Thoracic aorta (tissue), 2 donors: ENCODE data around the gene AFDN. TPM values are rescaled to one million over a fixed set of nuclear protein-coding genes. Genes with fewer than 3 reads are reported as not detected.

Source experiments
- ATAC-seq: fragments of 150-250 bp; one replicate; pipeline ENCODE4 v1.8.0; 2017; ENCODE audit warnings: low read depth; ENCODE audit not compliant: insufficient number of reproducible peaks, low FRiP score
- DNase-seq: peaks from one replicate; pipeline ENCODE4 v3.0.0-alpha.2; 2020; ENCODE audit warnings: low spot score
- H3K27ac ChIP-seq, 2 donors: fragments of 200-600 bp; sonication (generic); 1 replicate in 1 of 2; 2 replicates in 1 of 2; pipeline ENCODE4 v1.5.1; 2016; ENCODE audit warnings: mild to moderate bottlenecking in 2 of 2, moderate library complexity in 2 of 2
- H3K27me3 ChIP-seq: fragments of 200-600 bp; sonication (generic); replicated peaks from 2 replicates; pipeline ENCODE4 v1.6.0; 2016; ENCODE audit warnings: mild to moderate bottlenecking; ENCODE audit not compliant: insufficient read depth
- H3K36me3 ChIP-seq: fragments of 200-600 bp; sonication (generic); one replicate; pipeline ENCODE4 v1.5.1; 2016
- H3K4me1 ChIP-seq, 2 donors: fragments of 200-600 bp; sonication (generic); 1 replicate in 1 of 2; 2 replicates in 1 of 2; pipeline versions ENCODE4 v1.5.1 to v1.6.0; 2016; ENCODE audit warnings: low read depth in 2 of 2, mild to moderate bottlenecking in 1 of 2; ENCODE audit not compliant: control insufficient read depth in 1 of 2
- H3K4me3 ChIP-seq: fragments of 200-600 bp; sonication (generic); 2 replicates; pipeline ENCODE4 v1.5.1; 2016; ENCODE audit warnings: mild to moderate bottlenecking
- H3K9me3 ChIP-seq: fragments of 200-600 bp; sonication (generic); 2 replicates; pipeline ENCODE4 v1.5.1; 2016
- CTCF ChIP-seq: fragments of 200-600 bp; sonication (generic); IDR thresholded peaks from one replicate; pipeline ENCODE4 v1.5.1; 2019; ENCODE audit warnings: antibody characterized with exemption
- total RNA-seq, 2 donors: library from RNA; depleted of rRNA; stranded (reverse); fragments of >200 nt; gene quantifications; one replicate each; pipeline versions ENCODE4 v1.1.0 to v1.2.3, GENCODE V29; 2016

AFDN gene
- total RNA-seq, 2 donors from 2014 or later = 70.5 to 79.5 TPM

GRCh38 chr6:167781066-167781767 lies 45.5 kb upstream of the AFDN start:
- ATAC-seq = no peak

GRCh38 chr6:167781868-167782267 lies 44.8 kb upstream of the AFDN start:
- no peak for TF ChIP-seq CTCF
- no peaks in the 10 kb centered on the region for H3K36me3 ChIP-seq
- no peaks in the 10 kb centered on the region for H3K27me3 ChIP-seq
- H3K4me3 ChIP-seq = no peak overlapping the region
- ATAC-seq (no peak), DNase-seq (no peak)
- H3K4me1 ChIP-seq = no peaks in the 10 kb centered on the region
- H3K9me3 ChIP-seq = no peaks in the 10 kb centered on the region
- H3K27ac ChIP-seq = no peak overlapping the region

More at GRCh38 chr6:167781066-167781767, 45.5 kb upstream of the AFDN start:
- Histone ChIP-seq H3K36me3 (no peaks in the 10 kb centered on the region), H3K4me3 (no peak overlapping the region), H3K9me3 (no peaks in the 10 kb centered on the region), H3K27me3 (no peaks in the 10 kb centered on the region), H3K4me1 (no peaks in the 10 kb centered on the region), H3K27ac (no peak overlapping the region)
- no peak for TF ChIP-seq CTCF
- DNase-seq = no peak

GRCh38 chr6:167782698-167783517 lies 43.8 kb upstream of the AFDN start:
- H3K4me3 ChIP-seq = no peak overlapping the region
- H3K4me1 ChIP-seq = no peaks in the 10 kb centered on the region
- TF ChIP-seq CTCF = no peak
- no peaks in the 10 kb centered on the region for H3K27me3 ChIP-seq
- H3K27ac ChIP-seq = no peak overlapping the region
- ATAC-seq (no peak), DNase-seq (no peak)
- no peaks in the 10 kb centered on the region for H3K36me3 ChIP-seq
- H3K9me3 ChIP-seq = no peaks in the 10 kb centered on the region

- ATAC-seq = no peak
These were observed 39.6 kb upstream of the AFDN start for GRCh38 chr6:167786853-167787675.

More at GRCh38 chr6:167786853-167787675, 39.6 kb upstream of the AFDN start:
- H3K4me1 ChIP-seq = no peaks in the 10 kb centered on the region
- H3K27me3 ChIP-seq = no peaks in the 10 kb centered on the region
- no peak for DNase-seq
- H3K4me3 ChIP-seq = no peak overlapping the region
- TF ChIP-seq CTCF = no peak
- H3K9me3 ChIP-seq = no peaks in the 10 kb centered on the region
- H3K36me3 ChIP-seq = no peaks in the 10 kb centered on the region
- no peak overlapping the region for H3K27ac ChIP-seq
